Measurements from ENCODE around the gene RHEB.

RHEB gene, protein sequence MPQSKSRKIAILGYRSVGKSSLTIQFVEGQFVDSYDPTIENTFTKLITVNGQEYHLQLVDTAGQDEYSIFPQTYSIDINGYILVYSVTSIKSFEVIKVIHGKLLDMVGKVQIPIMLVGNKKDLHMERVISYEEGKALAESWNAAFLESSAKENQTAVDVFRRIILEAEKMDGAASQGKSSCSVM

DNA sequence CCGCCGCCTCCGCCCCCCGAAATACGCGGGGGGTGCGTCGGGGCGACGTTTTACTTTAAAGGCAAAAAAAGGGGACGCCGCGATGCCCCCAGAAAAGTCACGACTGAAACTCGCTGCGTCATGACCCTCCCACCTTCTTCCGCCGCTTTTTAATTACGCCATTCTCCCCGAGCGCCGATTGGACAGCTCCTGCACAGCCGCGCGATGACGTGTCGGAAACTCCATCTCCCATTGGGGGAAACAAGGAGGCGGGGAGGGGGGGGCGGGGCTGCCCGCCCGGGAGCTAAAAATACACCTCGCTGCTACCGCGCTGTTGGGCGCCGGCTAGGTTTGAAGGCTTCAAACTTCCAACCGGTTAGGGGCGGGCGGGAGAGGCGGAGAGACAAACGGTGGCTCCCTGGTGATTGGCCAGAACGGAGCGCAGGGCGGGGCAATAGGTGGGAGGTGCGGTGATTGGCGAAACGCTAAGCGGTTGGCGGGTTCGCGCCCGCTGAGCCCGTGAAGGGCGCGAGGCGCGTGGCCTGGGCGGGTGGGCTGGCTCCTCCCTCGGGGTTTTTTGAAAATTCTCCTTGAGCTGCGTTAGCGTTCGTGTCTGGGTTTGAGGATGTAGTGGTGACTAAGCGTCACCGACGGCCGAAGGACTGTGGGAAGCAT lies at the start of gene RHEB:
TSS of gene RHEB (minus strand) at position 131 of the 654 bp plus-strand sequence. CDS start 384 bp downstream, outside the sequence.
- TF ChIP-seq, protein P1, sequence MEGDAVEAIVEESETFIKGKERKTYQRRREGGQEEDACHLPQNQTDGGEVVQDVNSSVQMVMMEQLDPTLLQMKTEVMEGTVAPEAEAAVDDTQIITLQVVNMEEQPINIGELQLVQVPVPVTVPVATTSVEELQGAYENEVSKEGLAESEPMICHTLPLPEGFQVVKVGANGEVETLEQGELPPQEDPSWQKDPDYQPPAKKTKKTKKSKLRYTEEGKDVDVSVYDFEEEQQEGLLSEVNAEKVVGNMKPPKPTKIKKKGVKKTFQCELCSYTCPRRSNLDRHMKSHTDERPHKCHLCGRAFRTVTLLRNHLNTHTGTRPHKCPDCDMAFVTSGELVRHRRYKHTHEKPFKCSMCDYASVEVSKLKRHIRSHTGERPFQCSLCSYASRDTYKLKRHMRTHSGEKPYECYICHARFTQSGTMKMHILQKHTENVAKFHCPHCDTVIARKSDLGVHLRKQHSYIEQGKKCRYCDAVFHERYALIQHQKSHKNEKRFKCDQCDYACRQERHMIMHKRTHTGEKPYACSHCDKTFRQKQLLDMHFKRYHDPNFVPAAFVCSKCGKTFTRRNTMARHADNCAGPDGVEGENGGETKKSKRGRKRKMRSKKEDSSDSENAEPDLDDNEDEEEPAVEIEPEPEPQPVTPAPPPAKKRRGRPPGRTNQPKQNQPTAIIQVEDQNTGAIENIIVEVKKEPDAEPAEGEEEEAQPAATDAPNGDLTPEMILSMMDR (IDR thresholded peaks at IDR 0.05; ENCODE audit: low read depth, low read length, missing control alignments) = no peak
- peak within 1 kb of the TSS; percentile 86 for H3K4me3 ChIP-seq (ENCODE audit: low read depth, low read length)
- DNase-seq (ENCODE audit: low read depth) = peak; percentile 97

- DNase-seq (ENCODE audit: low read depth) = no peak
- no peak overlapping the region for H3K4me3 ChIP-seq (ENCODE audit: low read depth, low read length)
- TF ChIP-seq, protein P1 (IDR thresholded peaks at IDR 0.05; ENCODE audit: low read depth, low read length, missing control alignments) = no peak
Observed at GRCh38 chr7:151566897-151567320, 47.2 kb upstream of the RHEB start.

- TF ChIP-seq, protein P1 (IDR thresholded peaks at IDR 0.05; ENCODE audit: low read depth, low read length, missing control alignments) = no peak
- no peak for DNase-seq (ENCODE audit: low read depth)
- no peak overlapping the region for H3K4me3 ChIP-seq (ENCODE audit: low read depth, low read length)
Observed at GRCh38 chr7:151565541-151565940, 45.8 kb upstream of the RHEB start.

- H3K4me3 ChIP-seq (ENCODE audit: low read depth, low read length) = no peak overlapping the region
- TF ChIP-seq, protein P1 (IDR thresholded peaks at IDR 0.05; ENCODE audit: low read depth, low read length, missing control alignments) = no peak
- no peak for DNase-seq (ENCODE audit: low read depth)
Observed at GRCh38 chr7:151560243-151560642, 40.5 kb upstream of the RHEB start.

GRCh38 chr7:151559557-151560183 lies 40.0 kb upstream of the RHEB start:
- DNase-seq (ENCODE audit: low read depth) = no peak
- H3K4me3 ChIP-seq (ENCODE audit: low read depth, low read length) = no peak overlapping the region
- TF ChIP-seq, protein P1 (IDR thresholded peaks at IDR 0.05; ENCODE audit: low read depth, low read length, missing control alignments) = no peak

DNA sequence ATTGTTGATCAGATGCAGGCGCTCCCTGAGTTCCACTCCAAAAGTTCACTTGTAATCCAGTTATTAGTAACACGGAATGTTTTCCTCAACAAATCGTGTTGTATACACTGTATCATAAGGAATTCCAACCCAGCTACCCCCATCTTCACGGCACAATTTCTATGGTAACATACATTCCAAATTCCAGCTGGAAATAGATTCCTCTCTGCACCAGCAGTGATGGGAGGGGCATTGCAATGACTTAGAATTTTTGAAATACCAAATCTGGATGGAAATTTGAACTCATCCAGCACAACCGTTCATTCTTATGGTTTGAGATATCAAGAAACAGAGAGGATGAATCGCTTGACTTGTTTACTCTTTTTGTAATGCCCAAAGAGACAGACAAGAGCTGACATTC lies 38.9 kb upstream of the RHEB start:
- TF ChIP-seq, protein P1 (IDR thresholded peaks at IDR 0.05; ENCODE audit: low read depth, low read length, missing control alignments) = no peak
- no peak for DNase-seq (ENCODE audit: low read depth)
- H3K4me3 ChIP-seq (ENCODE audit: low read depth, low read length) = no peak overlapping the region

Measured in GM12864 (cell line).